ENCODE measurements around the gene TSSK3. TPM values are rescaled to one million over a fixed set of nuclear protein-coding genes. Genes with fewer than 3 reads are reported as not detected.
"Not testable (repeated sequence)": the region's sequence is repeated elsewhere in the genome, so short reads cannot be mapped to it uniquely, and the experiment has no call there.

Gene TSSK3
- total RNA-seq, 3 donors from 2014 or later = 1.8 to 3.6 (median 2.3) TPM

DNA sequence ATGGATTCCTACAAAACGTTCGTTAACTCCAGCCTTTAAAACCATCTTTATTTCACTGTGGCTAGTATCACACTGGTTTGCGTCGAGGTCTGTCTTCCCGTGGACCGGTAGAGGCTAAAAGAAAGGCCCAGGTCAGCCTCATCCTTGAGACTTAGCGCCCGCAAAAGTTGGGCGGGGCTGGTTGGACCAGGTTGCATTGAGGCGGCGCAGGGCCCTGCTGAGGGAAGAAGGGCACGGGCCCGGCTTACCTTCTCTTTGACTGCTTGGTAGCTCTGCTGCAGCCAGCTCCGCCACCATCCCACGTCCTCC, 31.4 kb downstream of the TSSK3 start:
- DNase-seq (peak in 2 of 3 donors; percentile 72 to 77), ATAC-seq (peak; percentile 57)
- Histone ChIP-seq H3K4me1 (ENCODE audit: low read depth) (peaks cover 11% of the 10 kb centered on the region), H3K9me3 (no peaks in the 10 kb centered on the region), H3K36me3 (ENCODE audit: low read depth) (no peaks in the 10 kb centered on the region), H3K4me3 (peak overlapping the region; percentile 48)
- intact Hi-C loops (cut with DNase I, micrococcal nuclease) = no loop called here
- no peak for TF ChIP-seq CTCF (IDR thresholded peaks at IDR 0.05)

DNA sequence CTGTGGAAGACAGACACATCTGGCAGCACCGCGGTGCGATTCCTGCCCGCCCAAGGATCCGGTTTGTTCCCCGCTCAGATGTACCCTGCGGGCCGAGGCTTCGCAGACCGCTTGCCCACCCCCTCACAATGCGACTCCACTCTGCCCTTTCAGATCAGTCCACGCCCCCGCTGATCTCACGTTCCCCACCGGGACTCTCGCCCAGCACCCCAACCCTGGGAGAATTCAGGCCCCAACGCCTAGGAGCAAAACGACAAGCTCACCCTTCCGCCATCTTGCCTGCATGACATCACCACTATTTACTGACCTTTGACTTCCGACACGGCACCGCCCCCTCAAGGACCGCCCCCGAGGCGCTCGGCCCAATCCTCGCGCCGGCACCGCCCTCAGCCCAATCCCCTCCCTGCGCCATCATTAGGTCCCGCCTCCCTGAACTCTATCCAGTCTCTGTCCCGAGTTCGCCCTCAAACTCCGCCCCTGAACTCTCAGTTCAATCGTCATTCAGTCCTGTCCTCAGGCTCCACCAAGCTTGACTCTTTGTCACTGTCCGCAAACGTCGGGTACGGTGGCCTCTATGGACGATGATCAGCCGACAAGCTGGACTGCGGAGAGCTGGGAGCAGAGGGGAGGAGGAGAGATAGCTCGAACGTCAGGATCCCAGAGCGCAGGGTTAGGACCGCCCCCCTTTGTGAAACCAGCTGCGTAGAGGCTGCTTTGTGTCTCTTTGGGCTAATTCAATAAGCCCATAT, 32.0 kb downstream of the TSSK3 start, which contains the start of gene BSDC1:
BSDC1 (minus strand) TSS at position 301 of the 749 bp plus-strand sequence; CDS start at position 274, 27 bp downstream.
- intact Hi-C loops (cut with DNase I, micrococcal nuclease) = no loop called here
- no peaks in the 10 kb centered on the region for H3K9me3 ChIP-seq
- peak within 1 kb of the TSS; percentile 48 for H3K4me3 ChIP-seq
- DNase-seq (peak; percentile 98 to 99 (median 99)), ATAC-seq (peak; percentile 98)
- TF ChIP-seq CTCF (IDR thresholded peaks at IDR 0.05) = no peak
- H3K4me1 ChIP-seq (ENCODE audit: low read depth) = peaks cover 11% of the 10 kb centered on the region
- H3K36me3 ChIP-seq (ENCODE audit: low read depth) = no peaks in the 10 kb centered on the region

- TF ChIP-seq CTCF (IDR thresholded peaks at IDR 0.05) = no peak
- DNase-seq = no peak
- intact Hi-C loops (cut with DNase I, micrococcal nuclease) = no loop called here
- no peaks in the 10 kb centered on the region for H3K36me3 ChIP-seq (ENCODE audit: low read depth)
- peaks cover 11% of the 10 kb centered on the region for H3K4me1 ChIP-seq (ENCODE audit: low read depth)
- no peaks in the 10 kb centered on the region for H3K9me3 ChIP-seq
- ATAC-seq = peak; percentile 5
- H3K4me3 ChIP-seq = peak overlapping the region; percentile 48
These were observed 32.6 kb downstream of the TSSK3 start for GRCh38 chr1:32394890-32395432.

DNA sequence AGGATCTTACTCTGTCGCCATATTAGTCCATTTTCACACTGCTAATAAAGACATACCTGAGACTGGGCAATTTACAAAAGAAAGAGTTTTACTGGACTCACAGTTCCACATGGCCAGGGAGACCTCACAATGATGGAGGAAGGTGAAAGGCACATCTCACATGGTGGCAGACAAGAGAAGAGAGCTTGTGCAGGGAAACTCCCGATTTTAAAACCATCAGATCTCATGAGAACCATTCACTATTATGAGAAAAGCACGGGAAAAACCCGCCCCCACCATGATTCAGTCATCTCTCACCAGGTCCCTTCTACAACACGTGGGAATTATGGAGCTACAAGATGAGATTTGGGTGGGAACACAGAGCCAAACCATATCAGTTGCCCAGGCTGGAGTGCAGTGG, 34.2 kb downstream of the TSSK3 start:
- peaks cover 11% of the 10 kb centered on the region for H3K4me1 ChIP-seq (ENCODE audit: low read depth)
- H3K36me3 ChIP-seq (ENCODE audit: low read depth); H3K4me3 ChIP-seq; H3K9me3 ChIP-seq; DNase-seq; ATAC-seq; intact Hi-C loops (cut with DNase I, micrococcal nuclease): not testable (repeated sequence)

GRCh38 chr1:32398401-32398800, 36.1 kb downstream of the TSSK3 start:
- TF ChIP-seq CTCF (IDR thresholded peaks at IDR 0.05) = no peak
- H3K36me3 ChIP-seq (ENCODE audit: low read depth) = no peaks in the 10 kb centered on the region
- intact Hi-C loops (cut with DNase I, micrococcal nuclease) = no loop called here
- no peak for ATAC-seq
- H3K4me3 ChIP-seq = no peak overlapping the region
- no peak for DNase-seq
- H3K9me3 ChIP-seq = no peaks in the 10 kb centered on the region
- peaks cover 1% of the 10 kb centered on the region for H3K4me1 ChIP-seq (ENCODE audit: low read depth)

GRCh38 chr1:32399843-32400242, 37.5 kb downstream of the TSSK3 start:
- Histone ChIP-seq H3K9me3 (no peaks in the 10 kb centered on the region), H3K36me3 (ENCODE audit: low read depth) (no peaks in the 10 kb centered on the region), H3K4me1 (ENCODE audit: low read depth) (no peaks in the 10 kb centered on the region), H3K4me3 (no peak overlapping the region)
- TF ChIP-seq CTCF (IDR thresholded peaks at IDR 0.05) = no peak
- DNase-seq (no peak), ATAC-seq (no peak)
- intact Hi-C loops (cut with DNase I, micrococcal nuclease) = no loop called here

Measured in mucosa of descending colon (tissue), 3 donors.